G401.6 (cell line): ENCODE results near the gene ZSWIM4.

ENCODE experiments used
- FAIRE-seq: peaks from 2 replicates; lab custom pipeline; 2012; peaks lifted over from hg19 to GRCh38; lab: Jason Lieb, UNC

Gene ZSWIM4

GRCh38 chr19:13812544-13812943, 17.3 kb downstream of the ZSWIM4 start:
- FAIRE-seq: no peak

DNA sequence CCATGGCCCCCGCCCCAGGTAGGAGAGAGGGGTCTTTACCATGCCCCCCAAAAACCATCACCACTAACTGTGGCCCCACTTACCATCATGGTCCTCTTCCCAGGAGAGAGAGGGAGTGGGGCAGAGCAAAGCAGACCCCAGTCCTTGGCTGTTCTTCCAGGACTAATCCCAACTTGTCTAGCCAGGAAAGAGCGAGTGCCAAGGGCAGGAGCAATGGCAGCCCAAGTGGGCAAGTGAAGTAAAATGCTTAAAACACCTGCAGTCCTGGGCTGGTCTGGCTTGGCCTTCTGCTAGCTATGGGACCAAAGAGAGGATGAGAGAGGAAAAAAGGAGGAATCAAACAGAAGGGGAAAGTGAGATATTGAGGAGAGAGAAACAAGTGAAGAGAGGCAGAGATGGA, 17.9 kb downstream of the ZSWIM4 start:
- no peak for FAIRE-seq

DNA sequence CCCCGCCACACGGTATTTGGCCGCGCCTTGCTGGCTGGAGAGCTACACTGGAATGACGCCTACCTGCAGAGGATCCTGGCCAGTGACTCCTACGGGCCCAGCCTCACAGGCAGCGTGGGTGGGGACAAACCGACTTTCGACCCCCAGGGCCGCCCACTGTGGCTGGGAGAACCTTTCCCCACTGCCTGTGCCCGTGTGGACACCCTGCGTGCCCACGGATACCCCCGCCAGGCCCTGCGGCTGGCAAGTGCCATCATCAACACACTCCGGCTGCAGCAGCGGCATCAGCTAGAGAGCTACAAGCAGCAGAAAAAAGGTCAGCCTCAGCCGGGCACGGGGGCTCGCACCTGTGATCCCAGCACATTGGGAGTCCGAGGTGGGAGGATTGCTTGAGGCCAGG, 19.3 kb downstream of the ZSWIM4 start:
- FAIRE-seq: no peak

DNA sequence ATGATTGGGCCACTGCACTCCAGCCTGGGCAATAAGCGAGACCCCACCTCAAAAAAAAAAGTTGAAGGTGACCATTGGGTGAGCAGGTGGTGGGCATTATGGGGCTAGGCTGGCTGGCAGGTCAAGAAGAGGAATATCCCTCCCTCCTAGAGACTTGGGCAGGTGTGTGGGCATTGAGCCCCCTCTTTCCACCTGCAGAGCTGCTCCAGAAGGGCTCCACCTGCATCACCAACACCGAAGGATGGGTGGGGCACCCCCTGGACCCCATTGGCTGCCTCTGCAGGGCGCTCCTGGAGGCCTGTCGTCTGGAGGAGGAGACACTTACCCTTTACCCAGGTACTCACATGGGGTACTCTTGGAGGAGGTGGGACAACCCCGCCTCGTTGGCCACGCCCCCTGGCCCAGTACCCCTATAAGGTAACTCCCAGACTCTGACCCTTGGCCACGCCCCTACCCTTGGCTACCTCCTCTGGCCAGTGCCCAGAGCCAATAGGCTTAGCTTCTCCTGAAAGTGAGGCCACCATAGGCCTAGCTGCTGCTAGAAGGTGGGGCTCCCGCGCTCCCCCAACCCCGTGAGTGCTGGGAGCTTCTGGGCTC, 21.9 kb downstream of the ZSWIM4 start:
- FAIRE-seq: no peak

- FAIRE-seq: no peak
These were observed 22.6 kb downstream of the ZSWIM4 start for GRCh38 chr19:13817615-13818371.

DNA sequence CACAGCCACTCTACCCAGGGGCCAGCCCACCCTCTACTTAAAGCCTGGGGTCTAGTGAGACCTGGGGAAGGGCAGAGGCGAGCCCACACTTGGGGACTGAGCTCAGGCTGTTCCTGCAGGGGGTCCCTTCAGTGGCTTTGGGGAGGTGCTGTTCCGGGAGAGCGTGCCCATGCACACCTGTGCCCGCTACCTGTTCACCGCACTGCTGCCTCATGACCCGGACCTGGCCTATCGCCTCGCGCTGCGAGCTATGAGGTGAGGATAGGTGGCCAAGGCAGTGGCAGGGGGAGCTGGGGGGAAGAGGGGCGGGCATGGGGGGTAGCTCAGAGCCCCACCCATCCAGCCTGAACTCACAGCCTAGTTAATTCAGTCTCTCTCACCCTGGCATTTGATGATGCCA, 24.0 kb downstream of the ZSWIM4 start:
- FAIRE-seq: no peak

DNA sequence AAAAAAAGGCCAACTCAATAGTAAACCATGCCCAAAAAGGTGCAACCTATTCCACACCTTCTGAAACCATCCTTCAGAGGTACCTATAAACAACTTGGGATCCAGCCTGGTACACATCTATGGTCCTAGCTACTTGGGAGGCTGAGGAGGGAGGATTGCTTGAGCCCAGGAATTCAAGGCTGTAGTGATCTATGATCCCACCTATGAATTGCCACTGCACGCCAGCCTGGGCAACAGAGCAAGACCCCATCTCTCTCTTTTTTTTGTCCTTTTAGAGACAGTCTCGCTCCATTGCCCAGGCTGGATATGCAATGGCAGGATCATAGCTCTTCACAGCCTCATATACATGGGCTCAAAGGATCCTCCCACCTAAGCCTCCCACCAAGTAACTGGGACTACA, 26.0 kb downstream of the ZSWIM4 start:
- FAIRE-seq: no peak

GRCh38 chr19:13823256-13823655, 28.0 kb downstream of the ZSWIM4 start:
- no peak for FAIRE-seq

GRCh38 chr19:13823901-13824300, 28.7 kb downstream of the ZSWIM4 start:
- no peak for FAIRE-seq

- FAIRE-seq: no peak
These were observed 29.5 kb downstream of the ZSWIM4 start for GRCh38 chr19:13824703-13825102.

DNA sequence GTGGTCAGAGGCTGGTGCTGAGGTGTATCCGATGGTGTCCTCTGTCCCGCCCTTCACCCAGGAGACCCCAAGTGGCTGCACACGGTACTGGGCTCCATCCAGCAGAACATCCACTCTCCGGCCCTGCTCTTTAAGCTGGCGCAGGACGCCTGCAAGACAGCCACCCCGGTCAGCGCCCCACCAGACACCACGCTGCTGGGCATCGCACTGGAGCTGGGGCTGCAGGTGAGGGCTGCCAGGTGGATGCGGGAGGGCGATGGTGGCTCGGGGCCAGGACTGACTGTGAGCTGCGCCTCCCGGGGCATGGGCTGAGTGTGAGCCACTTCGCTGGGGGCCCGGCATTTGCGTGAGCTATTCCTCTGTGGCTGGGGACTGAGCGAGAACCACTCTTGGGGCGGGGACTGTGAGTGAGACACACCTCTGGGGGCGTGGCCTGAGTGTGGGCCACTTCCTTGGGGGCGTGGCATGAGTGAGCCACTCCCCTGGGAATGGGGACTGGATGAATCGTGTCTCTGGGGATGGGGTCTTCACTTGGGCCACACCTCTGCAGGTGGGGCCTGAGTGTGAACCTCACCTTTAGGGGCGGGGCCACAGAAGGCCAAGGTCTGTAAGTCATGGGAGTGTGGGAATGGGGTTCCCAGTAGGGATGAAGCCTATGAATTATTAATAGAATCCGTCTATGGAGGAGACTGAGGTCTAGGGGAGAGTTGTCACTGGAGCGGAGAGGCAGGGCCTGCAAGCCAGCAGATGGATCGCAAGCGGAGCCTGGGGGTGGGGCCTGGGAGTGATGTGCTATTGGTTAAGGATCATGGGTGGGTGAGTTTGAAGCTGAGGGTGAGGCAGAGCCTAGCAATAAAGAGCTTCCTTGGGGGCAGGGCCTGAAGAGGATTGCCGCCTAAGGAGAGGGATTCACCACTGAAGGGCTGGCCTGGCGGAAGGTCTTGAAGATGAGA, 30.5 kb downstream of the ZSWIM4 start:
- FAIRE-seq: no peak

- FAIRE-seq: no peak
These were observed 31.5 kb downstream of the ZSWIM4 start for GRCh38 chr19:13826652-13827235.

GRCh38 chr19:13827656-13828055, 32.4 kb downstream of the ZSWIM4 start:
- FAIRE-seq: no peak

- FAIRE-seq: no peak
These were observed 35.0 kb downstream of the ZSWIM4 start for GRCh38 chr19:13830114-13830740.

DNA sequence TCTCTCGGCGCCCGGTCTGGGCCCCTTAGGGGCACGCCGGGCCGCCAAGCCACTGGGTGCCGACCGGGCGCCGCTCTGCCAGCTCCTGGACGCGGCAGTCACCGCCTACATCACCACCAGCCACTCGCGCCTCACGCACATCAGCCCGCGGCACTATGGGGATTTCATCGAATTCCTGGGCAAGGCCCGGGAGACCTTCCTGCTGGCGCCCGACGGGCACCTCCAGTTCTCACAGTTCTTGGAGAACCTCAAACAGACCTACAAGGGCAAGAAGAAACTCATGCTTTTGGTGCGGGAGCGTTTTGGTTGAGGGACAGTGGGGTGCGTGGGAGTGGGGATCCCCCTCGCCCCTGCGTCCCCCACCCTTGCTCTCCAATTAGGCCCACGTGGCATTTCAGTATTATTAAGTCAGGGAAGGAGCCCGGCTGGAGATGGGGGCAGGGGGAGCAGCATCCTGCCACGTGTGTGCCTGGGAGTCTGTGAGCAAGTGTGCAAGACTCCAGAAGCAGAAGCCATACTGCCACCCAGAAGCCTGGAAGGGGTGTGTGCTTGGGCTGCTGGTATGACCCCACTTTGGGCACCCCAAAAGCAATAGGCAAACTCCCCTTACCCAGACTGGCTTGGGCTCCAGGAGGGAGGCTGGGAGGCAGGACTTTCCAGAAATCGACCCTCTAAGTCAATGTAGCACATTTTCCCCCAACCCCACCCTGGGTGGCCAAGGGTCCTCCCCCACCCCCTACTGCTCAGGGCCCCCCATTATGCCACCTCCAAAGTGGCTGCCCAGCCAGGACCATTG, 35.7 kb downstream of the ZSWIM4 start:
- FAIRE-seq: no peak

DNA sequence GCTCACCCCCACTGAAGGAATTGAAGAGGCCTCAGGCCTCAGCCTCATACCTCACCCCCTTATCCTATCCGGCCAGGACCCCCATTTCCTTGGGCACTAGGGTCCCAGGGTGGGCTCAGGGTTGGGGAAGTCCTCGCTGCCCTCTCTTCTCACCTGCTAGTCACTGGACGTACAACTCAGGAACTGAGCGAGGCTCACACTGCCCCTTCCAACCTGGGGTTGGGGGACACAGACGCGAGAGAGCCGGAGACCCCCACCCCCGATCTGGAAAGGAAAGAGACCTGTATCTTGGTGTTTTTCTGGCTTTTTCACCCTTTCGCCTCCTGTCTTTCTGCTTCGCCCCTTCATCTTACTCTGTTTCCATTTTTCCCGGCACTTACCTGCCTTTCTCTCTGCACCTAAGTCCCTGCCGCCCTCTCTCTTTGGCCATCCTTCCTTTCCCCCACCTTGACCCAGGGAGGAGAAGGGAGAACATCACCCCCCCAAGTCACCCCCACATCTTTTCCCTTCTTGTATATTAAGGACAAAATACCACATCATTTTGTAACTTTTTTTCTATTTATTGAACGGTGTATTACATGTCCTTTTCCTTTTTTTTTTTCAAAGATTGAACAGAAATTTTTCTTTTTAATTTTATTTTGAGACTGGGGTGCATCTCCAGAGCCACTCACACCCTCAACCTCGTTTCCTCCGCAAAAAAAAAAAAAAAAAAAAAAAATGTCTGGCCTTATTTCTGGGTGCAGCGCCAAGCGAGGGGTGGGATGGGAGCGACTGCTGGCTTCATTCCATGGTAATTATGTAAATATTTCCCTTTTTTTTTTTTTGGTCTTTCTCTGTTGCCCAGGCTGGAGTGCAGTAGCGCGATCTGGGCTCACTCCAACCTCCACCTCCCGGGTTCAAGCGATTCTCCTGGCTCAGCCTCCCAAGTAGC, 36.6 kb downstream of the ZSWIM4 start:
- FAIRE-seq: no peak

DNA sequence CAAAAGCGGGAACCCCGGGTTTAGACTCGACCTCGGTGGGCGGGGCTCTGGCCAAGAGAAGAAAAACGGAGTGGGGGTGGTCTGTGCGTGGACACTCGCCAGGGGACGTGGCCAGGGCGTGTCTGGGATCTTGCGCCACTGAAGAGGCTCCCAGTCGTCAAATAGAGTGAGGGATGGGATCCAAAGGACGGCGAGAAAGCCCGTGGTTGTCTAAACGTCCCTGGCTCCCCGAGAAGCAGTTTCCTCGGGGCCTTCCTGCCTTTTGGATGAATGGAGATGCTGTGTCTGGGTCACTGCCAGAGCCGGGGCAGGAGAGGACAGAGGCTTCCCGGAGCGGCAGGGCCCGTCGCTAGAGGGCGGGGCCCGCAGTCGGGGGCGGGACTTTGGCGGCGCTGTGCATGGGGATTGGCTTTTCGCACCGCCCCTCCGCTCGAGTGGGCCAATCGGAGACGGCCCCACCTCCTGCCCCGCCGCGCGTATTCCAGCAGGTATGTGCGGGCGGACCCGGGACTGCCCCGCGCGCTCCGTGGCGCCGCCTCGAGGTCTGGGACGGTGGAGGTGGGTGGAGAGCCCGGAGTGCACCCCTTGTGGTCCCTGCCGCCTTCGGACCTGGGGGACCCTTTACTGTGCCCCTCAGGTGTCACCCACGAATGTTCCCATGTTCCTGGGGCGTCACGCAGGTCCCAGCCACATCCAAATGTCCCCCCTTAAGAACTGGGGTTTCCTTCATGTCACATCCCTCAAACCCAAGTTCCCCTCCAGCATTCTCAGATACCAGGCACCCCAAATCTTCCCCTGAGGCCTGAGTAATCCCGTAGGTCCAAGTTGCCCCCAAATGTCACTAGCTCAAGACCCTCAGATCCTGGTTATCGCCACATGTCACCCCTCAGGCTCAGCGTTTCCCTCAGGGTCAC, 38.3 kb downstream of the ZSWIM4 start:
- FAIRE-seq: peak; percentile 39

DNA sequence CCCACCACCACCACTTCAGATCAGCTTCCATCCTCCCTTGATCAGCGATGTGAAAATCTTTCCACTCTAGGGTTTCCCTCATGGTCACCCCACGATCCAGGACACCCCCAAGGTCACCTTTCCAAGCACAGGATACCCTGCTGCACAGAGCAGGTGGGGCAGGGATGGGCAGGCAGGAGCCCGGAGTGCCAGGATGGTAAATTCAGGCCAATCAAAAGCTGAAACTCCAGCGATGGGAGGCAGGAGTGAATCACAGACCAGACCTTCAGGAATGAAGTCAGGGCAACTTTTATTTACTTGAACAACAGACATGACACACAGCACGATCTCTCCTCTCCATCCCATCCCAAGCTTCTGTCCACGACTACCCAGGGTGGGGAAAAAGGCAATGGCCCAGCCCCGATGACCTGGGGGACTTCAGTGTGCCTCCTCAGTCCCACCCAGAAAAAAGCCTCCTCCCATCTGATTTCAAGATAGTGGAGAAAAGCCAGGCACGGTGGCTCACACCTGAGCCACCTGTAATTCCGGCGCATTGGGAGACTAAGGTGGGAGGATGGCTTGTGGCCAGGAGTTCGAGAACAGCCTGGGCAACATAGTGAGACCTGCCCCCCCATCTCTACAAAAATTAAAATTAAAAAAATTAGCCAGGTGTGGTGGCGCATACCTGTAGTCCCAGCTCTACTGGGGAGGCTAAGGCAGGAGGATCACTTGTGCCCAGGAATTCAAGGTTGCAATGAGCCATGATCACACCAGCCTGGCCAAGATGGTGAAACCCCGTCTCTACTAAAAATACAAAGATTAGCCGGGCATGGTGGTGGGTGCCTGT, 39.2 kb downstream of the ZSWIM4 start:
- FAIRE-seq: peak; percentile 77
